ENCODE measurements around the gene VPS51.
A peak's percentile ranks its signal among the peaks of the same experiment; 100 is the strongest.

The VPS51 gene

DNA sequence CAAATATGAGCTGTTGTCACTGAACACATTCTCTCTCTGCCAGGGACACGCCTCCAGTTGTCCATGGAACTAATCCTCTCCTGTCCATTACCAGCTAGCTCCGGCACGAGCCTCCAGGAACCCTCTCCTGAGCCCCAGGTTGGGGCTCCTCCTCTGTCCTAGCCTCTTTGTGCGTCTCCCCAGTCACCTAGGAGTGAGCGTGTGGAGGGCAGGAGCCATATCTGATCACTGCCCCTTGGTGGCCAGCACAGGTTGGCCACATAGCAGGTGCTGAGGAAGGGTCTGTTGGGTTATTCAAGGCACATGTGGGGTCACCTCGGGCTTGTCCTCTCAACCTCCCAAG lies 35.9 kb downstream of the VPS51 start:
- H3K9me3 ChIP-seq (ENCODE audit: control insufficient read depth, low read length): no peaks in the 10 kb centered on the region
- no peaks in the 10 kb centered on the region for H3K27me3 ChIP-seq (ENCODE audit: control insufficient read depth, insufficient read depth, low read length)
- H3K79me2 ChIP-seq: peaks cover 10% of the 10 kb centered on the region
- H2AFZ ChIP-seq: no peak overlapping the region
- H3K4me3 ChIP-seq (ENCODE audit: low read depth, low read length): no peak overlapping the region
- H3K4me2 ChIP-seq (ENCODE audit: low read length): no peak overlapping the region
- no peaks in the 10 kb centered on the region for H3K36me3 ChIP-seq (ENCODE audit: control insufficient read depth, insufficient read depth, low read length)
- peaks cover 2% of the 10 kb centered on the region for H3K4me1 ChIP-seq
- TF ChIP-seq CTCF (IDR thresholded peaks at IDR 0.05): no peak
- H3K9ac ChIP-seq: no peak overlapping the region
- no peak overlapping the region for H3K27ac ChIP-seq

- H3K4me3 ChIP-seq (ENCODE audit: low read depth, low read length): no peak overlapping the region
- no peaks in the 10 kb centered on the region for H3K9me3 ChIP-seq (ENCODE audit: control insufficient read depth, low read length)
- peaks cover 10% of the 10 kb centered on the region for H3K79me2 ChIP-seq
- H3K36me3 ChIP-seq (ENCODE audit: control insufficient read depth, insufficient read depth, low read length): no peaks in the 10 kb centered on the region
- no peak for TF ChIP-seq CTCF (IDR thresholded peaks at IDR 0.05)
- H3K27me3 ChIP-seq (ENCODE audit: control insufficient read depth, insufficient read depth, low read length): no peaks in the 10 kb centered on the region
- H3K4me2 ChIP-seq (ENCODE audit: low read length): no peak overlapping the region
- no peak overlapping the region for H3K9ac ChIP-seq
- no peak overlapping the region for H3K27ac ChIP-seq
- H2AFZ ChIP-seq: no peak overlapping the region
- peaks cover 2% of the 10 kb centered on the region for H3K4me1 ChIP-seq
These were observed 36.4 kb downstream of the VPS51 start for GRCh38 chr11:65132238-65132987.

DNA sequence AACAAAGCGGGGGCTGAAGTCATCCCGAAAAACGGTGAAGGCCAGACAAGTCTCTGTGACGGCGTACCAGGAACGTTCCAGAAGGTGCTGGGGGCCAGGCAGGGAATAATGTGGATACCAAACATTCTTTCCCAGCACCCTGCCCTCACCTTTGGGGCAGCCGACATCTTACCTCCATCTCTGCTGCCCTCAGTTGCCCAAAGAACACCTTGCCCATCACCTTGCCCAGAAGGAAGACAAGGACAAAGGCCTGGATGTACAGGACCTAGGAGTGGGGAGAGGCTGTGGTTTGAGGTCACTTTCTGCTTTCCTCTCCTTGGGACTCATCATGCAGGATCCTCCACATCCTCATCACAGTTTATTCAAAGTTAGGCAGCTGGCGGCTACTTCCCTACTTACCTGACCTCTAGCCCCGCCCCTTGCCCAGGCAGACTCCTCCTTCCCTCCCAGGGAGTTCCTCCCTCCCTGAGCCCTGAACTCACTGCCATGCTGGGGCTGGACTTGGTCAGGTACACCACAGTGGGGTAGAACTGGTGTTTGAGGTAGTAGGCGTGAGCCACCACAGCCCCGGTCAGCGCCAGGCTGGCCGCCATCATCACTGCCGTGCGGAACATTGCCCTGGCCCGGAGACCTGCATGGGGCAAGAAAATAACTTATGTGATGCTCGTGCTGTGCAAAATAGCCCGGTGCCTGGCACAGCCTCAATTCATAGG lies 37.1 kb downstream of the VPS51 start:
- Histone ChIP-seq H3K79me2 (peaks cover 10% of the 10 kb centered on the region), H3K4me2 (ENCODE audit: low read length) (peak overlapping the region; percentile 87), H3K27me3 (ENCODE audit: control insufficient read depth, insufficient read depth, low read length) (no peaks in the 10 kb centered on the region), H3K4me1 (peaks cover 2% of the 10 kb centered on the region), H3K36me3 (ENCODE audit: control insufficient read depth, insufficient read depth, low read length) (no peaks in the 10 kb centered on the region), H3K4me3 (ENCODE audit: low read depth, low read length) (peak overlapping the region; percentile 92), H3K9ac (no peak overlapping the region), H2AFZ (no peak overlapping the region), H3K27ac (no peak overlapping the region), H3K9me3 (ENCODE audit: control insufficient read depth, low read length) (no peaks in the 10 kb centered on the region)
- TF ChIP-seq CTCF (IDR thresholded peaks at IDR 0.05): no peak

- H3K27me3 ChIP-seq (ENCODE audit: control insufficient read depth, insufficient read depth, low read length): no peaks in the 10 kb centered on the region
- H3K79me2 ChIP-seq: peaks cover 10% of the 10 kb centered on the region
- TF ChIP-seq CTCF (IDR thresholded peaks at IDR 0.05): no peak
- peak overlapping the region; percentile 87 for H3K4me2 ChIP-seq (ENCODE audit: low read length)
- peaks cover 2% of the 10 kb centered on the region for H3K4me1 ChIP-seq
- peak overlapping the region; percentile 100 for H3K27ac ChIP-seq
- H3K36me3 ChIP-seq (ENCODE audit: control insufficient read depth, insufficient read depth, low read length): no peaks in the 10 kb centered on the region
- no peak overlapping the region for H3K9ac ChIP-seq
- H2AFZ ChIP-seq: peak overlapping the region; percentile 91
- no peaks in the 10 kb centered on the region for H3K9me3 ChIP-seq (ENCODE audit: control insufficient read depth, low read length)
- H3K4me3 ChIP-seq (ENCODE audit: low read depth, low read length): peak overlapping the region; percentile 92
These were observed 37.7 kb downstream of the VPS51 start for GRCh38 chr11:65133724-65134123.
